ENCODE results near the gene ATP6V1B1. TPM values are rescaled to one million over a fixed set of nuclear protein-coding genes. Genes with fewer than 3 reads are reported as not detected.

ATP6V1B1 gene
- total and polyA plus RNA-seq, 2 of the 13 experiments (the other 11 are each of a cell fraction or from before 2014, with no cell fraction given) = 0.58 to 1.6 TPM

DNA sequence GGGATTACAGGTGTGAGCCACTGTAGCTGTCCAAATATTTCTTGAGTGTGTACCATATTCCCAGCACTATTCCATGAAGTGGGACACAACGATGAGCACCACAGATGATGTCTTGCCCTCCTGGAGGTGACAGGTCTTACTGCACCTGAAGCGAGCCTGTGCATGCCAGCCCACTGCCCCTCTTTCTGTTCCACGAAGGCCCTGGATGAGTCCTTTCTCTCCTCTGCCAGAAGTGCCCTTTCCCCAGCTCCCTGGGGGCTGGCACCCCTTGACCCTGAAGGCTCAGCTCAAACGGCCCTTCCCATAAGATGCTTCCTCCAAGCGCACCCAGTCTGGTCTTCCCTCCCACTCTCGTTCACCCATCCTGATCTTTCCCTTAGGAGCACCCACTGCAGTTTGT lies 5.5 kb downstream of the ATP6V1B1 start:
- no TSS peak for BruUV-seq (replicated peaks)
- Histone ChIP-seq H3K4me2 (ENCODE audit: low read depth, low read length) (no peak overlapping the region), H3K27me3 (ENCODE audit: control insufficient read depth in 1 of 2, insufficient read depth in 2 of 2, low read length in 2 of 2) (no peaks in the 10 kb centered on the region; a peak in 1 of 5 replicates), H3K4me3 (replicated peaks in 1 of 3; ENCODE audit: insufficient read depth in 1 of 3, low read depth in 2 of 3, low read length in 3 of 3) (no peak overlapping the region), H2AFZ (ENCODE audit: low read length) (no peak overlapping the region), H4K20me1 (ENCODE audit: insufficient read depth, low read length) (no peaks in the 10 kb centered on the region), H3K79me2 (ENCODE audit: insufficient read depth, low read length) (no peaks in the 10 kb centered on the region), H3K9ac (ENCODE audit: insufficient read depth, low read depth, low read length) (no peak overlapping the region), H3K9me3 (ENCODE audit: low read length) (no peaks in the 10 kb centered on the region), H3K36me3 (replicated peaks in 1 of 2; ENCODE audit: control insufficient read depth in 1 of 2, insufficient read depth in 2 of 2, low read length in 2 of 2) (no peaks in the 10 kb centered on the region), H3K4me1 (ENCODE audit: insufficient read depth, low read length) (peaks cover 46% of the 10 kb centered on the region), H3K27ac (ENCODE audit: extremely low read length, insufficient read depth, low read length) (no peak overlapping the region)
- ATAC-seq (no peak), DNase-seq (ENCODE audit: low spot score) (no peak), FAIRE-seq (no peak)
- intact Hi-C loops (cut with micrococcal nuclease; ENCODE audit: unreplicated experiment) (no loop called here), in situ Hi-C loops (cut with HindIII; ENCODE audit: extremely low pct_ligation_motif_present, low pct_unique_long_range_greater_than_20kb) (no loop called here)
- ChIA-PET CTCF (ENCODE audit: low intra/inter-chr PET ratio, low total read pairs) (no interaction called here), POLR2A (no interaction called here)
- TF ChIP-seq, protein P1, sequence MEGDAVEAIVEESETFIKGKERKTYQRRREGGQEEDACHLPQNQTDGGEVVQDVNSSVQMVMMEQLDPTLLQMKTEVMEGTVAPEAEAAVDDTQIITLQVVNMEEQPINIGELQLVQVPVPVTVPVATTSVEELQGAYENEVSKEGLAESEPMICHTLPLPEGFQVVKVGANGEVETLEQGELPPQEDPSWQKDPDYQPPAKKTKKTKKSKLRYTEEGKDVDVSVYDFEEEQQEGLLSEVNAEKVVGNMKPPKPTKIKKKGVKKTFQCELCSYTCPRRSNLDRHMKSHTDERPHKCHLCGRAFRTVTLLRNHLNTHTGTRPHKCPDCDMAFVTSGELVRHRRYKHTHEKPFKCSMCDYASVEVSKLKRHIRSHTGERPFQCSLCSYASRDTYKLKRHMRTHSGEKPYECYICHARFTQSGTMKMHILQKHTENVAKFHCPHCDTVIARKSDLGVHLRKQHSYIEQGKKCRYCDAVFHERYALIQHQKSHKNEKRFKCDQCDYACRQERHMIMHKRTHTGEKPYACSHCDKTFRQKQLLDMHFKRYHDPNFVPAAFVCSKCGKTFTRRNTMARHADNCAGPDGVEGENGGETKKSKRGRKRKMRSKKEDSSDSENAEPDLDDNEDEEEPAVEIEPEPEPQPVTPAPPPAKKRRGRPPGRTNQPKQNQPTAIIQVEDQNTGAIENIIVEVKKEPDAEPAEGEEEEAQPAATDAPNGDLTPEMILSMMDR (CRISPR knock-in tag; IDR thresholded peaks at IDR 0.05) = no peak
- TF ChIP-seq TRIM24 (CRISPR knock-in tag; IDR thresholded peaks at IDR 0.05) (no peak), ZNF382 (CRISPR knock-in tag; IDR thresholded peaks at IDR 0.05; ENCODE audit: borderline replicate concordance) (no peak), CEBPB (IDR thresholded peaks at IDR 0.05; ENCODE audit: borderline replicate concordance, low read depth, low read length) (no peak), SALL1 (CRISPR knock-in tag; IDR thresholded peaks at IDR 0.05) (no peak), SCMH1 (CRISPR knock-in tag; IDR thresholded peaks at IDR 0.05; ENCODE audit: borderline replicate concordance) (no peak), ZNF326 (CRISPR knock-in tag; IDR thresholded peaks at IDR 0.05; ENCODE audit: borderline replicate concordance) (no peak), ZNF761 (CRISPR knock-in tag; conservative IDR thresholded peaks at IDR 0.05) (no peak), ZNF674 (CRISPR knock-in tag; IDR thresholded peaks at IDR 0.05; ENCODE audit: low read depth) (no peak), ZNF556 (CRISPR knock-in tag; IDR thresholded peaks at IDR 0.05; ENCODE audit: borderline replicate concordance) (no peak), MYNN (CRISPR knock-in tag; IDR thresholded peaks at IDR 0.05; ENCODE audit: low read depth) (no peak), PHF21A (CRISPR knock-in tag; IDR thresholded peaks at IDR 0.05) (no peak)
- TF ChIP-seq, protein P2, sequence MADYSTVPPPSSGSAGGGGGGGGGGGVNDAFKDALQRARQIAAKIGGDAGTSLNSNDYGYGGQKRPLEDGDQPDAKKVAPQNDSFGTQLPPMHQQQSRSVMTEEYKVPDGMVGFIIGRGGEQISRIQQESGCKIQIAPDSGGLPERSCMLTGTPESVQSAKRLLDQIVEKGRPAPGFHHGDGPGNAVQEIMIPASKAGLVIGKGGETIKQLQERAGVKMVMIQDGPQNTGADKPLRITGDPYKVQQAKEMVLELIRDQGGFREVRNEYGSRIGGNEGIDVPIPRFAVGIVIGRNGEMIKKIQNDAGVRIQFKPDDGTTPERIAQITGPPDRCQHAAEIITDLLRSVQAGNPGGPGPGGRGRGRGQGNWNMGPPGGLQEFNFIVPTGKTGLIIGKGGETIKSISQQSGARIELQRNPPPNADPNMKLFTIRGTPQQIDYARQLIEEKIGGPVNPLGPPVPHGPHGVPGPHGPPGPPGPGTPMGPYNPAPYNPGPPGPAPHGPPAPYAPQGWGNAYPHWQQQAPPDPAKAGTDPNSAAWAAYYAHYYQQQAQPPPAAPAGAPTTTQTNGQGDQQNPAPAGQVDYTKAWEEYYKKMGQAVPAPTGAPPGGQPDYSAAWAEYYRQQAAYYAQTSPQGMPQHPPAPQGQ (CRISPR knock-in tag; IDR thresholded peaks at IDR 0.05; ENCODE audit: borderline replicate concordance) = no peak
- TF ChIP-seq, protein P3, sequence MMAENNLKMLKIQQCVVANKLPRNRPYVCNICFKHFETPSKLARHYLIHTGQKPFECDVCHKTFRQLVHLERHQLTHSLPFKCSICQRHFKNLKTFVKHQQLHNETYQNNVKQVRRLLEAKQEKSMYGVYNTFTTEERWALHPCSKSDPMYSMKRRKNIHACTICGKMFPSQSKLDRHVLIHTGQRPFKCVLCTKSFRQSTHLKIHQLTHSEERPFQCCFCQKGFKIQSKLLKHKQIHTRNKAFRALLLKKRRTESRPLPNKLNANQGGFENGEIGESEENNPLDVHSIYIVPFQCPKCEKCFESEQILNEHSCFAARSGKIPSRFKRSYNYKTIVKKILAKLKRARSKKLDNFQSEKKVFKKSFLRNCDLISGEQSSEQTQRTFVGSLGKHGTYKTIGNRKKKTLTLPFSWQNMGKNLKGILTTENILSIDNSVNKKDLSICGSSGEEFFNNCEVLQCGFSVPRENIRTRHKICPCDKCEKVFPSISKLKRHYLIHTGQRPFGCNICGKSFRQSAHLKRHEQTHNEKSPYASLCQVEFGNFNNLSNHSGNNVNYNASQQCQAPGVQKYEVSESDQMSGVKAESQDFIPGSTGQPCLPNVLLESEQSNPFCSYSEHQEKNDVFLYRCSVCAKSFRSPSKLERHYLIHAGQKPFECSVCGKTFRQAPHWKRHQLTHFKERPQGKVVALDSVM (CRISPR knock-in tag; IDR thresholded peaks at IDR 0.05) = no peak
- WGBS (ENCODE audit: low lambda C conversion rate) = 56% methylated on average over 6 of the region's 6 CpGs

All from HepG2 (cell line).